Brain microvascular endothelial cell (primary cell): ENCODE measurements around the gene SH3RF3.

Experiments
- DNase-seq: peaks from one replicate; pipeline ENCODE4 v3.0.0-alpha.2; 2020
- H3K27ac ChIP-seq: fragments of 250-450 bp; sonication (Bioruptor Pico); 2 replicates; pipeline ENCODE4 v1.5.1; 2020; ENCODE audit warnings: mild to moderate bottlenecking, moderate library complexity
- H3K27me3 ChIP-seq: fragments of 250-450 bp; sonication (Bioruptor Pico); replicated peaks from 2 replicates; pipeline ENCODE4 v1.5.1; 2020; ENCODE audit warnings: mild to moderate bottlenecking
- H3K36me3 ChIP-seq: fragments of 250-450 bp; sonication (Bioruptor Pico); replicated peaks from 2 replicates; pipeline ENCODE4 v1.5.1; 2020; ENCODE audit warnings: mild to moderate bottlenecking
- H3K4me3 ChIP-seq: 2 replicates; pipeline ENCODE4 v1.5.1; 2011; ENCODE audit warnings: low read depth, mild to moderate bottlenecking, control low read depth, low read length, moderate library complexity
- in situ Hi-C: cut with HindIII; loops from 2 replicates; pipeline ENCODE4 v1.10.0; 2017; ENCODE audit warnings: low sequenced_read_pairs, low pct_ligation_motif_present
- TF ChIP-seq, protein P1 (sequence below): IDR thresholded peaks from 2 replicates; pipeline ENCODE4 v1.5.1; 2011; ENCODE audit warnings: low read depth, mild to moderate bottlenecking, moderate library complexity, low read length, control low read depth, inconsistent platforms; ENCODE audit errors: missing control alignments

The SH3RF3 gene

DNA sequence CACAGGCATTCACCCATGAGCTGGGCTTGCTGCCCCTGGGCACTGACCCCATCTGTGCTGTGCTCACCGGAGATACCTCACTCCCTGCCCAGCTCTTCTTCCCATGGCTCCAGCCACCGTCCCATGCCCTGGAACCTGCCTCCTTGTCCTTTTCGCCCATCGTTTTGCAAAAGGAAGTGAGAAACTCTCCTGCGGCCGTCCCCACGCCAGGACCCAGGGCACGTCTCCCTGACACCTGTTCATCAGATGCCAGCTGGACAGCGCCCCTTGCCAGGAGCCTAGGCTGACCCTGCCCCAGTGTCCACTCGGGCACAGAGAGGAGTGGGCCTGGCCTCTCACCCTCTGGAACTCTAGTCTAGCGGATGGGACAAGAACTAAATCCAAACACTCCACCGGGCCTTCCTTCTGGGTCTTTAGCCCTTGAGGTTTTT, 246.1 kb downstream of the SH3RF3 start:
- no peak overlapping the region for H3K4me3 ChIP-seq
- H3K27me3 ChIP-seq = no peaks in the 10 kb centered on the region
- in situ Hi-C loops = no loop called here
- H3K36me3 ChIP-seq = no peaks in the 10 kb centered on the region
- no peak overlapping the region for H3K27ac ChIP-seq
- TF ChIP-seq, protein P1, sequence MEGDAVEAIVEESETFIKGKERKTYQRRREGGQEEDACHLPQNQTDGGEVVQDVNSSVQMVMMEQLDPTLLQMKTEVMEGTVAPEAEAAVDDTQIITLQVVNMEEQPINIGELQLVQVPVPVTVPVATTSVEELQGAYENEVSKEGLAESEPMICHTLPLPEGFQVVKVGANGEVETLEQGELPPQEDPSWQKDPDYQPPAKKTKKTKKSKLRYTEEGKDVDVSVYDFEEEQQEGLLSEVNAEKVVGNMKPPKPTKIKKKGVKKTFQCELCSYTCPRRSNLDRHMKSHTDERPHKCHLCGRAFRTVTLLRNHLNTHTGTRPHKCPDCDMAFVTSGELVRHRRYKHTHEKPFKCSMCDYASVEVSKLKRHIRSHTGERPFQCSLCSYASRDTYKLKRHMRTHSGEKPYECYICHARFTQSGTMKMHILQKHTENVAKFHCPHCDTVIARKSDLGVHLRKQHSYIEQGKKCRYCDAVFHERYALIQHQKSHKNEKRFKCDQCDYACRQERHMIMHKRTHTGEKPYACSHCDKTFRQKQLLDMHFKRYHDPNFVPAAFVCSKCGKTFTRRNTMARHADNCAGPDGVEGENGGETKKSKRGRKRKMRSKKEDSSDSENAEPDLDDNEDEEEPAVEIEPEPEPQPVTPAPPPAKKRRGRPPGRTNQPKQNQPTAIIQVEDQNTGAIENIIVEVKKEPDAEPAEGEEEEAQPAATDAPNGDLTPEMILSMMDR = no peak
- no peak for DNase-seq

DNA sequence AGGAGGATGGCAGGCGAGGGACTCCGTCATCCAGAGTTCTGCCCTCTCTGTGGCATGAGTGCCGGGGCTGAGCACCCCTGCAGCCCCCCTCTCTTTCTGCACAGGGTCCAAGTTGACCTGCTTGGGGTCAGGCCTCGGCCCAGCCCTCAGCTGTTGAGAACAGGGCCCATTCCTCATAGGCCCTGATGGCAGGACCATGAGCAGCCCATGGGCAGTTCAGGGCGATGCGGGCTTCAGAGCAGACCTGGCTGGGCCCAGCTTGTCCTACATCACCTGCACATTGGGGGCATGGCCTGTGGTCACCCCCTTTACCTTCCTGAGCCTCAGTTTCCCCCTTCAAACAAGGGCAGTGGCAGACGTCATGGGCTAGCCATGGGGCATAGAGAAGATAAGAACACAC, 246.7 kb downstream of the SH3RF3 start:
- DNase-seq = no peak
- H3K4me3 ChIP-seq = no peak overlapping the region
- H3K27ac ChIP-seq = no peak overlapping the region
- H3K36me3 ChIP-seq = no peaks in the 10 kb centered on the region
- H3K27me3 ChIP-seq = no peaks in the 10 kb centered on the region
- in situ Hi-C loops = no loop called here
- TF ChIP-seq, protein P1 = no peak

DNA sequence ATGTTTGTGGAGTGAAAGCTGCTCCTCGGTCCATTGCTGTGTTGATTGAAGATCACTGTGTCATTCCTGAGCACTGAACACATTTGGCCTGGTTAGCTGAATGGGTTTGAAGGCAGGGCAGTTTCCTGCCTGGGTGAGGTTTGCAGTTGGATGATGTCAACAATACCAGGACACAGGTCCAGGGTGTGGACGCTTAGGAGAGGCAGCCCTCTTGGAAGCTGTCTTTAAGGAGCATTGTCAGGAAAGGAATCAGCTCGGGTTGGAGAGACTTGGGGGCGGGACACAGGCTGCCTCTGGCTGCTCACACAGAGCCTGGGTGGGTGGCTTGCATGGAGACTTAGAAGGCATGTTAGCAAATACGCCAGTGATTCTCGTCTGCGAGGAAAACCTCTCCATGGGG, 247.1 kb downstream of the SH3RF3 start:
- no peak for DNase-seq
- no peaks in the 10 kb centered on the region for H3K36me3 ChIP-seq
- in situ Hi-C loops = no loop called here

DNA sequence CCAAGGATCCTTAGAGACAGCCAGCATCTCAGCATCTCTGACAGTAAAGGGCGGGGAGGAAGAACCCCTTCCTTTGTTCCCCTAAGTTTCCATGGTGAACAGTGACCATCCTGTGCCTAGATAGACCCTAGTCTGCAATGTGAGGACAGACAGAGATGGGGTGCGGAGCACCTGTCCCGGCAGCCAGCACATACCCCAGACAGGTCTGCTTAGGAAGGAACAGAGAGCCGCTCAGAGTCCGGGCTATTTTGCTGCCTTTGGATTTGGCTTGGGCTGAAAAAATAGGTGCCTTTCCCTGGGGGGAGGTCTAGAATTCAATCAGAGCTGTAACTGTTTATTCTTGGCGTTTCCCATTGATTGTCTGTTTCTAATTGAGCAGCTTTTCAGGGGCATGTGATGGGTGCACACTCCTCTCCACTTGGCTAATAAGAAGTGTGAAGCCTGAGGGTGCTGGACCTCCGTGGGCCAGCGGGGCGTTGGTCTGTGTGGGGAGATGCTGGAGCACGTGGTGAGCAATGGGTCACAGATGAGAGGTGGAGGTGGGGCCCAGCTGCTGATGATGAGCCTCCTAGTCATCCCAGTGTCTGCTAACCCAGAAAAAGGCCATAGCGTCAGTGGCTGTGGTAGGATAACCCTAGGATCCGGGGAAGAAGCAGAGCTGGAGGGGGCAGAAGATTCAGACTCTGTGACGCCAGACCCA, 247.9 kb downstream of the SH3RF3 start:
- no peaks in the 10 kb centered on the region for H3K36me3 ChIP-seq
- DNase-seq = no peak
- TF ChIP-seq, protein P1 = no peak
- H3K27ac ChIP-seq = no peak overlapping the region
- no peaks in the 10 kb centered on the region for H3K27me3 ChIP-seq
- in situ Hi-C loops = no loop called here
- no peak overlapping the region for H3K4me3 ChIP-seq

More for the DNA sequence above, 247.1 kb downstream of the SH3RF3 start:
- TF ChIP-seq, protein P1 = no peak
- Histone ChIP-seq H3K27ac (no peak overlapping the region), H3K27me3 (no peaks in the 10 kb centered on the region), H3K4me3 (no peak overlapping the region)

DNA sequence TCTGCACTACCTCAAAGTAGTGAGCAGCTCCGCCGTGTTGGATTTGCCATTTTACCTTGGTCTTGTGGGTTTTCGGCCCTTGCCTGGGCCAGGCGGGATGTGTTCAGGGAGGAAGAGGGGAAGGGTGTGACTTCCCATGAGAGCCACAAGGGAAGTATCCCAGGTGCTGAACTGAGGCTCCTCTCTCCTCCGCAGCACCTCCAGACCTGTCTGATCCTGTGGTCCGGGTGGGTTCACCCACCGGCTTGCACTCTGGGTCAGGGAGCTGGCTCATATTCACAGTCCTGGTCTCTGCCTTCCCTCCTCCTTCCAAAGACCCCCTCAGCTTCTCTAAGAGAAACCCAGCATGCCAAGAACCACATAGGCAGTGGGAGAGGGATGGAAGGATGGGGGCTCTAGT, 249.0 kb downstream of the SH3RF3 start:
- H3K27me3 ChIP-seq = no peaks in the 10 kb centered on the region
- in situ Hi-C loops = no loop called here
- no peak for DNase-seq
- H3K36me3 ChIP-seq = no peaks in the 10 kb centered on the region
- H3K4me3 ChIP-seq = no peak overlapping the region
- TF ChIP-seq, protein P1 = no peak
- H3K27ac ChIP-seq = no peak overlapping the region

DNA sequence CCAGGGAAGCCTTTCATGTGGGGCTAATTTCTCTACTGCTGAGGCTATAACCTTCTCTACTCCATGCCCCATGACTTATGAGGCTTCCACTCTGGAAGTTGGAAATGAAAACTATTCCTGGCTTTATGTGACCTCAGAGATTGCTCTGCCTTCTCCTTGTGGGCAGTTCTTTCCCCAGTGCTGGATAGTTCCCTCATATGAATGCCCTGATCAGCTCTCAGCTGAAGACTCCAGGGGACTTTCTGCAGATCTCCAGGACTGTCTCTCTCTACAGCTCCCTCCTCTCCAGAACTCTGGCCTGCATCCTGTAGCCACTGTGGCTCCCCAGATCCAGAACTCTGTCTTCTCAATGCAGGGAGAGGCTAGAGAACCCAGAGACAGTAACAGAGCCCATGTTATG, 249.7 kb downstream of the SH3RF3 start:
- H3K4me3 ChIP-seq = no peak overlapping the region
- TF ChIP-seq, protein P1 = no peak
- H3K36me3 ChIP-seq = no peaks in the 10 kb centered on the region
- no peak overlapping the region for H3K27ac ChIP-seq
- no peak for DNase-seq
- in situ Hi-C loops = no loop called here
- no peaks in the 10 kb centered on the region for H3K27me3 ChIP-seq
